ENCODE data around the gene XAB2.

The XAB2 gene

DNA sequence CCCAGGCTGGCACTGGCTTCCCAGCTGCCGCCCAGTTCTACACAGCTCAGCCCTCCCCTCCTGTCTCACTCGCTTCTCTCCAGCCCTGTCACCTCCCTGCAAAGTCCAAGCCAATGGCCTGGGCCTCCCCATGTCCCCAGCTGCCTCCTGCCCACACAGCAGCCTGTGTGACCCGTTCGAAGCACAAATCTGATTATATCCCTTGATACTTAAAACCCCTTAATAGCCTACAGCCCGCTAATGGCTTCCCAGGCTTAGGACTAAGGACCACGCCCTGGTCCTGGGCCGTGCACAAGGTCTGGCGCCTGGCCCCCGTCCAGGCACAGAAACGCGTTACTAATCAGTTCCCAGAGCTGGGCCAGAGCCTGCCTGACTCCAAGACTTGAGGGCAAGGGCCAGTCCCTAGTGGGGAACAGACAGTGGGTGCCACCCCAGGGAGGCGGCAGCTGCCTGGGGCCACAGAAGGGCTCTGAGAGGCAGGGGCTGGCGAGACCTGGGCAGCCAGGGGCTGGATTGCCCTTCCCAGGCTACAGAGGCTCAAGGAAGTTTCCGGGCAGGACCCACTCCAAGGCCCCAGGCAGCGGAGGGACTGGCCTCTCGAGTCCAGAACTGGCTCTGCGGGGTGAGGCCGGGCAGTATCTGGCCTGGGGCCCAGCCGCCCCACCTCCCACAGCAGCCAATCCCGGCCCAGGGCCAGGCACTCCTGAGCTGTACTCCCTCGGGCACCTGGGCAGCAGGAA is 10.4 kb downstream of the XAB2 start:
- no peak for TF ChIP-seq POLR2A (IDR thresholded peaks at IDR 0.05; ENCODE audit: low read depth, low read length)
- DNase-seq (ENCODE audit: insufficient read length, low spot score) (no peak), FAIRE-seq (no peak)

DNA sequence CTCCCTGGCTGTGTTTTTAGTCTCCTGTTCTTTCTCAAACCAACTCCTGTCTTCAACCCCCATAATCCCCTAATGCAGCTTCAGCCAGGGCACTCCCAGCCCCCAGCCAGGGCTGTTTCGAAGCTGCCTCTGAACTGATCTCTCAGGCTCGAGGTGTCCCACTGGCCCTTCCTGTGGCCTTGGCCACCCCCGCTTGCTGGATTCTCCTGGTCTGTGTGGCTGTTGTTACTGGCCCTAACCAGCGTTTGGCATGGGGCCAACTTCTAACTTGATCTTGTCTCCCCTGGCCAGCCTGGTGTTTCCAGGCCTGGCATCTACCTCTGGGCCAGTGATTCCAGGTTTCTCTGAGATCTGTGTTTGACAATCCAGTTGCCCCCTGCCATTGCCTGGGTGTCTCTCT is 11.0 kb downstream of the XAB2 start:
- DNase-seq (ENCODE audit: insufficient read length, low spot score): no peak
- no peak for FAIRE-seq
- TF ChIP-seq POLR2A (IDR thresholded peaks at IDR 0.05; ENCODE audit: low read depth, low read length): no peak

DNA sequence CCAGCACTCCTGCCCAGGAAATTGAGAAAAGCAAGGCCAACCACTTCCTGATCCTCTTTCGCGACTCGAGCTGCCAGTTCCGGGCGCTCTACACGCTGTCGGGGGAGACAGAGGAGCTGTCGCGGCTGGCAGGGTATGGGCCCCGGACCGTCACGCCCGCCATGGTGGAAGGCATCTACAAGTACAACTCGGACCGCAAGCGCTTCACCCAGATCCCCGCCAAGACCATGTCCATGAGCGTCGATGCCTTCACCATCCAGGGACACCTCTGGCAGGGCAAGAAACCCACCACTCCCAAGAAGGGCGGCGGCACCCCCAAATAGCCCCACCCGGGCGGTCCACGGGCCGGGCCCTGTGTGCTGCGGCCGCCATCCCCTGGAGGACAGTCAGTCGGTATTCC is 11.6 kb downstream of the XAB2 start:
- no peak for FAIRE-seq
- DNase-seq (ENCODE audit: insufficient read length, low spot score): no peak
- TF ChIP-seq POLR2A (IDR thresholded peaks at IDR 0.05; ENCODE audit: low read depth, low read length): no peak

DNA sequence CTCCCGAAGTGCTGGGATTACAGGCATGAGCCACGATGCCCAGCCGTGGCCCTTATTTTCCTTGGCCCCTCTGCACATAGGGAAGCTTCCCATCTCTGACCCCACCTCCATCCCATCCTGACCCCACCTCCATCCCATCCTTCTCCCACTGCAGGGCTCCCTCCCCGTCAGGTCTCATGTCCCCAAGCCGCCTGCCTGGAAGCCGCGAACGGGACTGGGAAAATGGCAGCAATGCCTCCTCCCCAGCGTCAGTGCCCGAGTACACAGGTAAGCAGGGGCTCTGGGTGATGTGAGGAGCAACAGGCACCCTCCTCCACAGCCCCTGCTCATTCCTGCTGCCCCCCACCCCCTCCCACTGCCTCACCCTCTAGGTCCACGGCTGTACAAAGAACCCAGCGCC is 12.2 kb downstream of the XAB2 start:
- FAIRE-seq: no peak
- DNase-seq (ENCODE audit: insufficient read length, low spot score): no peak
- TF ChIP-seq POLR2A (IDR thresholded peaks at IDR 0.05; ENCODE audit: low read depth, low read length): no peak

DNA sequence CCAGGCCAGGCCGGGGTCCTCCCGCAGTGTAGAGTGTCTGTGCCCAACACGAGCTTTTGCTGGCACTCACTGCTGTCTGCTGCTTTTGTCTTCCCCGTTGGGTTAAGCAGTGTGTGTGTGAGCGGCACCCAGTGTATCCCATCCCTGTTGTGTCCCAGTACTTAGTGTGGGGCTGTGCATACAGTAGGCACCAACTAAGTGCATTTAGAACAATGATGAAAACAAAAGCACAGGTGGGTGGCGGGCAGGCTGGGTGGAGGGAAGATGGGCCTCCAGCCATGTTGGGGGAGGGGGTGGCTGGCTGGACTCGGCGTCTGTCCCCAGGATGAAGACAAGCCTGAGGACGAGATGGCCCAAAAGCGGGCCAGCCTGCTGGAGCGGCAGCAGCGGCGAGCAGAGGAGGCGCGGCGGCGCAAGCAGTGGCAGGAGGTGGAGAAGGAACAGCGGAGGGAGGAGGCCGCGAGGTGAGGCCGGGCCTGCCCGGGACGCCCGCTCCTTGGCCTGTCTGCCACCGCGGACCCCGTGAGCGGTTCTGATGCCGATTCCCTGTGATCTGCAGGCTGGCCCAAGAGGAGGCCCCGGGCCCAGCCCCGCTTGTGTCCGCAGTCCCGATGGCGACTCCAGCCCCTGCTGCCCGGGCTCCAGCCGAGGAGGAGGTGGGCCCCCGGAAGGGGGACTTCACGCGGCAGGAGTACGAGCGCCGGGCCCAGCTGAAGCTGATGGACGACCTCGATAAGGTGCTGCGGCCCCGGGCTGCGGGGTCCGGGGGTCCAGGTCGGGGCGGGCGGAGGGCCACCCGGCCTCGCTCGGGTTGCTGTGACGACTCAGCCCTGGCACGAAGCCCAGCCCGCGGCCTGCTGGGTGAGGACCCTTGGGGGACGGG is 14.2 kb downstream of the XAB2 start:
- FAIRE-seq (no peak), DNase-seq (ENCODE audit: insufficient read length, low spot score) (no peak)
- no peak for TF ChIP-seq POLR2A (IDR thresholded peaks at IDR 0.05; ENCODE audit: low read depth, low read length)

DNA sequence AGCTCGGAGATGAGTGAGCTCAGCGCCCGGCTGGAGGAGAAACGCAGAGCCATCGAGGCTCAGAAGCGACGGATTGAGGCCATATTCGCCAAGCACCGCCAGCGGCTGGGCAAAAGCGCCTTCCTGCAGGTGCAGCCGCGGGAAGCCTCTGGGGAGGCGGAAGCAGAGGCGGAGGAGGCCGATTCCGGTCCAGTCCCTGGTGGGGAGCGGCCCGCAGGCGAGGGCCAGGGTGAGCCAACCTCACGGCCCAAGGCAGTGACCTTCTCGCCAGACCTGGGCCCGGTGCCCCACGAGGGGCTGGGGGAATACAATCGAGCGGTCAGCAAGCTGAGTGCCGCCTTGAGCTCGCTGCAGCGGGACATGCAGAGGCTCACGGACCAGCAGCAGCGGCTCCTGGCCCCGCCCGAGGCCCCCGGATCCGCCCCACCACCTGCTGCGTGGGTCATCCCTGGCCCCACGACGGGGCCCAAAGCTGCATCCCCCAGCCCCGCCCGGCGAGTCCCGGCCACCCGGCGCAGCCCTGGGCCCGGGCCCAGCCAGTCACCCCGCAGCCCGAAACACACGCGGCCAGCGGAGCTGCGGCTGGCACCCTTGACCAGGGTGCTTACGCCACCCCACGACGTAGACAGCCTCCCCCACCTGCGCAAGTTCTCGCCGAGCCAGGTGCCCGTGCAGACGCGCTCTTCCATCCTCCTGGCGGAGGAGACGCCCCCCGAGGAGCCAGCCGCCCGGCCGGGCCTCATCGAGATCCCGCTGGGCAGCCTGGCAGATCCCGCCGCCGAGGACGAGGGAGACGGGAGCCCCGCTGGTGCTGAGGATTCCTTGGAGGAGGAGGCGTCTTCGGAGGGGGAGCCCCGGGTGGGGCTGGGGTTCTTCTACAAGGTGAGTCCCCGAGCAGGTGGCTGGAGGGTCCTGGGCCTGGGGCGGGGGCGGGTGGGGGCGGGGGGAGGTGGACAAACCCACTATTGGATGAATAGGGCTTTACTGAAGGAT is 16.8 kb downstream of the XAB2 start:
- DNase-seq (ENCODE audit: insufficient read length, low spot score) (no peak), FAIRE-seq (no peak)
- TF ChIP-seq POLR2A (IDR thresholded peaks at IDR 0.05; ENCODE audit: low read depth, low read length): no peak

DNA sequence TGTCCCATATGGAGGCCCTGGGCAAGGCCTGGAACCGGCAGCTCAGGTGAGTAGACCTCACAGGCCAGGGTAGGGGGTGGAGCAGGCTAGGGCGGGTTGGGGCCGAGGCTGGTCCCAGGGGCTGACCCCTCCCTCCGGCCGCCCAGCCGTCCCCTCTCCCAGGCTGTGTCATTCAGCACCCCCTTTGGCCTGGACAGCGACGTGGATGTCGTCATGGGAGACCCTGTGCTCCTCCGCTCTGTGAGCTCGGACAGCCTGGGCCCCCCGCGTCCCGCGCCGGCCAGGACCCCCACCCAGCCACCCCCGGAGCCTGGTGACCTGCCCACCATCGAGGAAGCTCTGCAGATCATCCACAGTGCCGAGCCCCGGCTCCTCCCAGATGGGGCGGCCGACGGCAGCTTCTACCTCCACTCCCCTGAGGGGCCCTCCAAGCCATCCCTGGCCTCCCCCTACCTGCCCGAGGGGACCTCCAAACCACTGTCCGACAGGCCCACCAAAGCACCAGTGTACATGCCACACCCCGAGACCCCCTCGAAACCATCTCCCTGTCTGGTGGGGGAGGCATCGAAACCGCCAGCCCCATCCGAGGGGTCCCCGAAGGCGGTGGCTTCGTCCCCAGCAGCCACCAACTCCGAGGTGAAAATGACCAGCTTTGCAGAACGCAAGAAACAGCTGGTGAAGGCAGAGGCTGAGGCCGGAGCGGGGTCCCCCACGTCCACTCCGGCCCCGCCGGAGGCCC is 17.6 kb downstream of the XAB2 start:
- FAIRE-seq (no peak), DNase-seq (ENCODE audit: insufficient read length, low spot score) (no peak)
- no peak for TF ChIP-seq POLR2A (IDR thresholded peaks at IDR 0.05; ENCODE audit: low read depth, low read length)

DNA sequence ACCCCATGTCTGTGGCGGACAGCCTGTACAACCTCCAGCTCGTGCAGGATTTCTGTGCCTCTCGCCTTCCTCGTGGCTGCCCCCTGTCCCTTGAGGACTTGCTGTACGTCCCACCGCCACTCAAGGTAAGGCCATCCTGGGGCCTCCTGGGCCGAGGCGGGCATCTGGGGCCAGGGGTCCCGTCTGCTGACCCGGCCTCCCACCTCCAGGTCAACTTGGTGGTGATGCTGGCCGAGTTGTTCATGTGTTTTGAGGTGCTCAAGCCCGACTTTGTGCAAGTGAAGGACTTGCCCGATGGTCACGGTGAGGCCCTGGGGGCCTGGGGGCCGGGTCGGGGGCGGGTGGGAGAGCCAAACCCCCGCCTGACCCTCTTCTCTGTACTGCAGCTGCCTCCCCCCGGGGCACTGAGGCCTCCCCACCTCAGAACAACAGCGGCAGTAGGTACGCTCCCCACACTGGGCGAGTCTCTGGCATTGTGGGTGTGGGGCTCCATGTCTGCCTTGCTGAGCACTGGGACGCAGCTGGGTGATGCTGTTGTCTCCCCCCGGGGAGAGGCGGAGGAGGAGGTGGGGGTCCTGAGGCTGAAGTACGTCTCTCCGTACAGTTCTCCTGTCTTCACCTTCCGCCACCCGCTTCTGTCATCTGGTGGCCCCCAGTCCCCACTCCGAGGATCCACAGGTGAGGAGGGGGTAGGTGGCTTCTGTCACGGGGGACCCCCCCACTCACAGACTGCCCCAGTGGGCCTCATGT is 18.7 kb downstream of the XAB2 start:
- FAIRE-seq: no peak
- no peak for TF ChIP-seq POLR2A (IDR thresholded peaks at IDR 0.05; ENCODE audit: low read depth, low read length)

DNA sequence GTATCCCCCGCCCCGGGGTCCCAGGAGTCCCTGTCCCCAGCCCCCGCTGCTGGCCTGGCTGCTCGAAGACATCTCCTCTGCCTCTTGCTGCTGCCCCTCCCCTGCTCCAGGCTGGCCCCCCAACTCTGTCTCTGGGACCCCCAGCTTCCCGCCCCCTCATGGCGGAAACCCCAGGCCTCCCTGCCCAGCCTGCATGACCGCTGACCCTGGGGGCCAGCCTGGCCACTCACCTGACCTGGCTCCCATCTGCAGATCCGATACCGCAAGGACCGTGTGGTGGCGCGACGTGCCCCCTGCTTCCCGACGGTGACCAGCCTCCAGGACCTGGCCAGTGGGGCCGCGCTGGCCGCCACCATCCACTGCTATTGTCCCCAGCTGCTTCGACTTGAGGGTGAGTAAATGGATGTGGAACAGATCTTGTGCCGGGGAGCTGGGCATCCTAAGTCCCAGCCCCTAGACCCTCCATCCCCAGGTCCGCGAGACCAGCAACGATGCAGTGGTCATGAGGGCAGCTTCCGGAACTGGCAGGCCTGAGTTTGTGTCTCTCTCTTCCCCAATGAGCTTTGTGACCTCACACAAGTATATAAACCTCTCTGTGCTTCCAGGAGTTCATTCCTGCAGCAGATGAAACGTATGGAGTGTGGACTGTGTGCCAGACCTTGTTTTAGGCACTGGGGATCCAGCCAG is 21.3 kb downstream of the XAB2 start:
- no peak for TF ChIP-seq POLR2A (IDR thresholded peaks at IDR 0.05; ENCODE audit: low read depth, low read length)
- FAIRE-seq: no peak
- no peak for DNase-seq (ENCODE audit: insufficient read length, low spot score)

More for the DNA sequence above, 18.7 kb downstream of the XAB2 start:
- no peak for DNase-seq (ENCODE audit: insufficient read length, low spot score)

DNA sequence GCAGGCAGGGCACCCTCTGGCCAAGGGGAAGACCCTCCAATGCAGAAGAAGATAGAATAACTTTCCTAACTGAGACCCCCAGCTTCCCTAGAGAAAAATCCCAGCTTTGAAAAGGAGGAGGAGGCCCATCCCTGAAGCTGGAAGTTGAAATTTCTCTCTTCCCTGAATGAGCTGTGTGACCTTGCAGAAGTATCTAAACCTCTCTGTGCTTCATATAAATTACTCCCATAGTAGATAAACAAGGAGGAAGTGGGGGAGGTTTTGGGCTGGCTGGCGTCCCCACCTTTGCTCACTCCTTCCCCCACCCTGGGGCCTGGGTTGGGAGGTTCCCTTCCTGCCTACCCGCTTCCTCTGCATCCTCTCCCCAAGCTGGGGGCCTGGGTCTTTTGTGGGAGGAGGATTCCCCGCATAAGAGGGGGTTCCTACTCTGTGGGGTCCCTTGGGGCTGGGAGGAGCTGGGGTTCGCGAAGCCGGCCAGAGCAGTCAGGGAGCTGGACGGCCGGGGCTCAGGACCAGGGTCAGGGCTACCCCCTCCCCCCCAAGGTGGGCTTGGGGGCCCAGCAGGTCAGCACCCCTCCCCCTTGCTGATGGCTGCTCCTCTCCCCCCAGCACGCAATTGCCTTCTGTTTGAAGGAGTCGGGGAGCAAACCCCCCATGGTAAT is 22.0 kb downstream of the XAB2 start:
- TF ChIP-seq POLR2A (IDR thresholded peaks at IDR 0.05; ENCODE audit: low read depth, low read length): no peak
- DNase-seq (ENCODE audit: insufficient read length, low spot score): no peak
- FAIRE-seq: no peak

DNA sequence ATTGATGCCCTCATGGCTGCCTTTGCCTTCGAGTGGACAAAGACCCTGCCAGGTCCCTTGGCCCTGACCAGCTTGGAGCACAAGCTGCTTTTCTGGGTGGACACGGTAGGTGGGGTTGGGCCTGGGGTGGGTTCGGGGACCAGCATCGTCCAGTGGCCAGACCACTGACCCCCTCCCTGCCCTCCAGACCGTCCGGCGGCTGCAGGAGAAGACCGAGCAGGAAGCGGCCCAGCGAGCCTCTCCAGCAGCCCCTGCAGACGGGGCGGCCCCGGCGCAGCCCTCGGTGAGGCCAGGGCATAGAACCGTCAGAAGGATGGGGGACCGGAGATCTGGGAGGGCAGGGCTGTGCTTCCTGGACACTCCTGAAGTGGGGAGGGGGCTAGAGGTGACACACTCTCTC is 23.1 kb downstream of the XAB2 start:
- TF ChIP-seq POLR2A (IDR thresholded peaks at IDR 0.05; ENCODE audit: low read depth, low read length): no peak
- no peak for DNase-seq (ENCODE audit: insufficient read length, low spot score)
- FAIRE-seq: no peak
